Thyroid gland (tissue), 4 donors: ENCODE results near the gene EFCC1.

Source experiments
- CTCF ChIP-seq, 6 experiments: fragments of 200-600 bp in 3 of 6; fragments of 450-650 bp in 3 of 6; sonication (generic) in 3 of 6; IDR thresholded peaks; one replicate each; pipeline ENCODE4 v1.5.1; 2016 to 2019; ENCODE audit warnings: antibody characterized with exemption in 6 of 6, mild to moderate bottlenecking in 2 of 6, inconsistent platforms in 1 of 6, moderate library complexity in 1 of 6
- POLR2A ChIP-seq, 2 donors: fragments of 450-650 bp; IDR thresholded peaks; one replicate each; pipeline ENCODE4 v1.6.1; 2017; ENCODE audit warnings: antibody characterized with exemption in 2 of 2, mild to moderate bottlenecking in 2 of 2, moderate library complexity in 1 of 2

- TF ChIP-seq POLR2A (IDR thresholded peaks at IDR 0.05): no peak
- TF ChIP-seq CTCF (IDR thresholded peaks at IDR 0.05): no peak
Observed at GRCh38 chr3:128965280-128965679, 35.8 kb upstream of the EFCC1 start.
